Measurements from ENCODE around the gene IL20.
"Not testable (repeated sequence)": the region's sequence is repeated elsewhere in the genome, so short reads cannot be mapped to it uniquely, and the experiment has no call there.

The IL20 gene

GRCh38 chr1:206841609-206842323 is 23.7 kb upstream of the IL20 start:
- no peak for DNase-seq (ENCODE audit: extremely low read depth in 1 of 2, low read depth in 1 of 2)

GRCh38 chr1:206842854-206843253 is 22.6 kb upstream of the IL20 start:
- no peak for DNase-seq (ENCODE audit: extremely low read depth in 1 of 2, low read depth in 1 of 2)

DNA sequence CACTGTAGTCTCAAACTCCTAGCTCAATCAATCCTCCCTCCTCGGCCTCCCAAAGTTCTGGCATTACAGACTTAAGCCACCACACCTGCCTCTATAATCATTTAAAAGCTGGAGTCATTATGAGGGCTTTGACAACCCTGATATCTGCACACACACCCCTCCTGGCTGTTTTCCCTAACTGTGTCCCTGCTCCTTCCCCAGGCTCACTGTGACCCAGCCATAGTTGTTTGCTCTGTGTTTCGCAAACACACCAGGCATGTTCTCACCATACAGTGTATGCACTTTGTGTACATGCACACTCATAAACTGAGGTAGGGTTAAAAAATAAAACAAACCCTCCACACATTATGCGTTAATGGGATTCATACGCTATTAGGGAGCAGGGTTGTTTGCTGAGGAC is 21.8 kb upstream of the IL20 start:
- DNase-seq (ENCODE audit: extremely low read depth in 1 of 2, low read depth in 1 of 2), result no peak

DNA sequence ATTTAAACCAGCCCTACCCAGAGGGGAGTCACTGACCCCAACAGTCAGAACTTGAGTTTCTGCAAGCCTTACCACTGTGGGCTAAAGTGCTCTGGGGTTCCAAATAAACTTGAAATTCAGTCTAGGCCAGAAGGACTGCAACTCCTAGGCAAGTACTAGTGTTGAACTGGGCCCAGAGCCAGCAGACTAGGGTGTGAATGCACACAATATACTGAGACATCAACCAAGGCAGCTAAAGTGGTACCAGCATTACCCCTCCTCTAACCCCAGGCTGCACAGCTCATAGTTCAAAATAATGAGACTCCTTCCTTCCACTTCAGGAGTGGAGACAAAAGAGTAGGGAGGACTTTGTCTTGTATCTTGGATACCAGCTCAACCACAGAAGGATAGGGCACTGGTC is 18.9 kb upstream of the IL20 start:
- DNase-seq (ENCODE audit: extremely low read depth in 1 of 2, low read depth in 1 of 2), result no peak

DNA sequence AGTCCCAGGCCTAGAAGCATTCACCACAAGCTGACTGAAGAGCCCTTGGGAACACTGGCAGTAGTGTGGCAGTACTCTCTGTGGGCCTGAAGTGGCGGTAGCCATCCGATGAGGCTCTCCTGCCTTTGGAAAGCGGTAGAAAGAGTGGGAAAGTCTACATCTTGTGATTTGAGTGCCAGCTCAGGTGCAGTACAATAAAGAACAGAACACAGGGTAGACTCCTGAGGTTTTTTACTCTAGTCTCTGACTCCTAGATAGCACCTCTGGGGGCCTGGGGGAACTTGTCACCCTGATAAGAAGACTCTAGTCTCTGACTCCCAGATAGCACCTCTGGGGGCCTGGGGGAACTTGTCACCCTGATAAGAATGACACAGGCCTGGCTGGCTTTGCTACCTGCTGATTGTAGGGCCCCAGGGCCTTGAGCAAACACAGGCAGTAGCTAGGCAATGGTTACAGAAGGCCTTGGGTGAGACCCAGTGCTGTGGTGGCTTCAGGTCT is 18.0 kb upstream of the IL20 start:
- DNase-seq (ENCODE audit: extremely low read depth in 1 of 2, low read depth in 1 of 2), result no peak

DNA sequence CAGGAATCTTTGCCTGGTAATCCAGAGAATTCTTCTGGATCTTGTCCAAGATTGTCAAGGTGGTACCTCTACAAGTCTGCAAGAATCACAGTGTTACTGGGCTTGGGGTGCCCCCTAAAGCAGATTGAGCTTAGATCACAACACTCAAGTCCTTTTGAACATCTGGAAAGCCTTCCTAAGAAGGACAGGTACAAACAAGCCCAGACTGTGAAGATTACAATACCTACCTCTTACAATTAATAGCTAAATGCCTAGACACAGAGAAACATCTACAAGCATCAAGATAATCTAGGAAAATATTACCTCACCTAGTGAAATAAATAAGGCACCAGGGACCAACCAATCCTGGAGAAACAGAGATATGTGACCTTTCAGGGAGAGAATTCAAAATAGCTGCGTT is 17.5 kb upstream of the IL20 start:
- no peak for DNase-seq (ENCODE audit: extremely low read depth in 1 of 2, low read depth in 1 of 2)

DNA sequence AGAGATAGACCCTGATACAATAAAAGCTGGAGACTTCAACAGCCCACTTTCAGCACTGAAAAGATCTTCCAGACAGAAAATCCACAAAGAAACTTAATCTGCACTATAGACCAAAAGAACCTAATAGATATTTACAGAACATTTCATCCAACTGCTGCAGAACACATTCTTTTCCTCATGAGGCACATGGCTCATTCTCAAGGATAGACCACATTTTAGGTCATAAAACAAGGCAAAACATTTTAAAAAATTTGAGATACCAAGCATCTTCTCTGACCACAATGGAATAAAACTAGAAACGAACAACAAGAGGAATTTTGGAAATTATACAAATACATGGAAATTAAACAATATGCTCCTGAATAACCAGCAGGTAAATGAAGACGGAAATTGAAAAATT is 15.0 kb upstream of the IL20 start:
- DNase-seq (ENCODE audit: extremely low read depth in 1 of 2, low read depth in 1 of 2), result no peak

DNA sequence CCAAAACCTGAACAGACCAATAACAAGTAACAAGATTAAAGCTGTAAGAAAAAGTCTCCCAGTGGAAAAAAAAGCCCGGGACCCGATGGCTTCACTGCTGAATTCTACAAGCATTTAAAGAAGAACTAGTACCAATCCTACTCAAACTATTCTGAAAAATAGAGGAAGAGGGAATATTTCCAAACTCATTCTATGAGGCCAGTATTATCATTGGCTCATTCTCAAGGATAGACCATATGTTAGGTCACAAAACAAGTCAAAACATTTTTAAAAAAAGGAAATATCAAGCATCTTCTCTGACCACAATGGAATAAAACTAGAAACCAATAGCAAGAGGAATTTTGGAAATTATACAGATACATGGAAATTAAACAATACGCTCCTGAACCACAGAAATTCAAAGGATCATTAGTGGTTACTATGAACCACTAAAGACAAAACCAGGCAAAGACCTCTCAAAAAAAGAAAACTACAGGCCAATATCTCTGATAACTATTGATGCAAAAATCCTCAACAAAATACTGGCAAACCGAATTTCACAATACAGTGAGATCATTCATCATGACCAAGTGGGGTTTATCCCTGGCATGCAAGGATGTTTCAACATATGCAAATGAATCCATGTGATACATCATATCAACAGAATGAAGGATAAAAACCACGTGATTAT is 13.9 kb upstream of the IL20 start:
- DNase-seq (ENCODE audit: extremely low read depth in 1 of 2, low read depth in 1 of 2), result no peak

- DNase-seq (ENCODE audit: extremely low read depth in 1 of 2, low read depth in 1 of 2), result not testable (repeated sequence)
Observed at GRCh38 chr1:206852662-206853061, 12.8 kb upstream of the IL20 start.

DNA sequence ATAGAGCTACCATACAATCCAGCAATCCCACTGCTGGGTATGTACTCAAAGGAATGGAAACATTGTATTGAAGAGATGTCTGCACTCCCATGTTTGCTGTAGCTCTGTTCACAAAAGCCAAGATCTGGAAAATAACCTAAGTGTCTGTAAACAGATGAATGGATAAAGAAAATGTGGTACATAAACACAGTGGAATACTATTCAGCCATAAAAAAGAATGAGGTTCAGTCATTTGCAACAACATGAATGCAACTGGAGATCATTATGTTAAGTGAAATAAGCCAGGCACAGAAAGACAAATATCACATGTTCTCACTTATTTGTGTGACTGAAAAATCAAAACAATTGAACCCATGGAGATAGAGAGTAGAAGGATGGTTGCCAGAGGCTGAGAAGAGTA is 11.7 kb upstream of the IL20 start:
- not testable (repeated sequence) for DNase-seq (ENCODE audit: extremely low read depth in 1 of 2, low read depth in 1 of 2)

- DNase-seq (ENCODE audit: extremely low read depth in 1 of 2, low read depth in 1 of 2), result no peak
Observed at GRCh38 chr1:206854401-206855129, 10.9 kb upstream of the IL20 start.

DNA sequence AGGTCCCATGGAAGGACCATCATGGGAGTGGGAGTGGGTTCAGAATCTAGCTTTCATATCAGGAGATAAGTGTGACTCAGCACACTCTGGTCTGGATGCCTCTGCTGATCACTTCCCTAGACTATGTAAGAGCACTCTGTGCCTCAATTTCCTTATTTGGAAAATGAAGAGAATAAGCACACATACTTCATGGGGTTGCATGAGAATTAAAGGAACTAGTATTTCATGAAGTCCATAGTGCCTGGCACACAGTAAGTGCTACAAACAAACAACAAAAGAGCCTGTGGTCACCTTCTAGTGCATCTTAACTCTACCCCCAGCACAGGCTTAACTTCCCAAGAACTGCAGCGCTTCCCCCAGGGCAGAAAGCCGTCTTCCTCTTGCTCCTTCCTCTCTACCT is 9.6 kb upstream of the IL20 start:
- no peak for DNase-seq (ENCODE audit: extremely low read depth in 1 of 2, low read depth in 1 of 2)

DNA sequence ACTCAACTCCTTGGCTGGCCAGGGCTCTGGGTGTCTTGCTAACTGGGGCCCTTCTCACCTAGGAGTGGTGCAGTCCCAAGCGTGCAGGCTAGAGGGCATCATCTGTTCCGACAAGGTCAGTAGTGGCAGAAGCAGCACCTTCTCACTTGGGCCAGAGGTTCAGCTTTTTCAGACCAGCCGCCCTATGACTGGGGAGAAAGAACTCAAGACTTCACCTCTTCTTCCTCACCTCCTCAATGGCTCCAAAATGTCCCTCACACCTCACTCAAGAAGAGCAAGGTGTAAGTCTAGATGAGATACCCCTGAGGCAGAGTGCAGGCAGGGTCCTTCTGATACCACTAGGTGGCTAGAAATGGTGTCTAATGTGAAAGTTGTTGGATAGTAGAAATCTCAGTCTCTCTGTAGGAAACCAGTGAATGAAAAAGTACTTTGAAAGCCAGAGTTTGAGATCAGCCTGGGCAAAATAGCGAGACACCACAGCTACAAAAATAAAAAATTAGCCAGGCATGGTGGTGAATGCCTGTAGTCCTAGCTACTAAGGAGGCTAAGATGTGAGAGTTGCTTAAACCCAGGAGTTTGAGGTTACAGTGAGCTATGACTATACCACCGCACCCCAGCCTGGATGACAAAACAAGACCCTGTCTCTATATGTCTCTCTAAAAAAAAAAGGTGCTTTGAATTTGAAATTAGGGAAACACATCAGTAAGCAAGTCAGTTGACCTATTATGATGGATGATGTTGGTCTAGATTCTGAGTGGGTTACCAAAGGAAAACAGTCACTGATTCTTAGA is 8.6 kb upstream of the IL20 start:
- DNase-seq (ENCODE audit: extremely low read depth in 1 of 2, low read depth in 1 of 2), result no peak

DNA sequence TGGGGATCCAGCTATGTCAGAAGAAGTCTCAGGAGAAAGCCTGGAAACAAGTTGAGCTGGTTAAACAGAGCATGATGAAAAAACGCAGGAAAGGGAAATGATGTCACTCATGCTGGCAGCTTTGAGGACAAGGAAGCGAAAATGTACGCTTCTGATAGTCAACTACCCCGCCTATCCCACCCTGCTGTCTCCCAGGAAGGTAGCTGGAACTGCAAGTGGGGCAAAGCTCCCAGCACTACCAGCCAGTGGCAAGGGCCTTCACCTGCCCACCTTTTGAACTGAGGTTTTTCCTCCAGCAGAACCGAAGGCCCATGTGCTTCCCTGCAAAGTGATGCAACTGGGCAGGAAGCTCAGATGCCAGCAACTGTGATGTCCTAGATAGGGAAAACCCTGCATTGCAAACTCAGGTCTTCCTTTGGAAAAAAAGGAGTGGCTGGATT is 6.3 kb upstream of the IL20 start:
- no peak for DNase-seq (ENCODE audit: extremely low read depth in 1 of 2, low read depth in 1 of 2)

DNA sequence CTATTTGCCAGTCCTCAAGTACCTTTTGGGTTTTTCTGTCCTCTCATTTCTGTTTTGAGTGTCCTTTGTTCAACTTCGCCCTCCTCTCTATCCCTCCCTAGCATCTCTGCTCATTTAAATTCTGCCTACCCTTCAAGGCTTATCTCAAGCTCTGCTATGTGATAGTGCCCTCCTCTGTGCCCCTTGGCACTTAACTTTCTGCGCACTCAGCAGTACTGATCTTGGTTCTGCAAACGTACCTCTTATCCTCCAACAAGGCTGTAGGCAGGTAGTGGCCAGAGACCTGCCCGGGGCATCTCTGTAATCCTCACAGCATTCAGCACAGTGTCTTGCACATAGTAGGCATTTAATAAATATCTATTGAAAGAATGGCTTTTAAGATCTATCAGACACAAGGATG is 5.3 kb upstream of the IL20 start:
- no peak for DNase-seq (ENCODE audit: extremely low read depth in 1 of 2, low read depth in 1 of 2)

DNA sequence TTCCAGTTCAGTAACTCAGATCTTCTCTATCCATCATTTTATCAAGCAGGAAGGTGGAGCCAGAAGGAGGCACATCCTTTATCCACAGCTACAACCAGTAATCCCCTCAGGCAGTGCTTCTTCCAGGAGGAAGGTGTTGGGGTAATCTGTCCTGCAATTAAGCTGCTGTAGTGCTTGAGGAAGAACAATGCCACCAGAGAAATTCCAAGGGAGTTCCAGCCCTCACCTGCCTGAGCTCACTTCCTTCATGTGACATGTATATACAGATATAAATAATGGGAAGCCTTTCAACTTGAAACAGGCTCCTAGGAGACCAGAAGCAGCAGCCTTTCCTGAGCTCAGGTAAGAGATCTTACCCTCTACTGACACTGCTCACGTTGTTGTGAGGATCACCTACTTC is 2.2 kb upstream of the IL20 start:
- DNase-seq (ENCODE audit: extremely low read depth in 1 of 2, low read depth in 1 of 2), result no peak

GRCh38 chr1:206866062-206866461 is 639 bp downstream of the IL20 start:
- DNase-seq (ENCODE audit: extremely low read depth in 1 of 2, low read depth in 1 of 2), result no peak

DNA sequence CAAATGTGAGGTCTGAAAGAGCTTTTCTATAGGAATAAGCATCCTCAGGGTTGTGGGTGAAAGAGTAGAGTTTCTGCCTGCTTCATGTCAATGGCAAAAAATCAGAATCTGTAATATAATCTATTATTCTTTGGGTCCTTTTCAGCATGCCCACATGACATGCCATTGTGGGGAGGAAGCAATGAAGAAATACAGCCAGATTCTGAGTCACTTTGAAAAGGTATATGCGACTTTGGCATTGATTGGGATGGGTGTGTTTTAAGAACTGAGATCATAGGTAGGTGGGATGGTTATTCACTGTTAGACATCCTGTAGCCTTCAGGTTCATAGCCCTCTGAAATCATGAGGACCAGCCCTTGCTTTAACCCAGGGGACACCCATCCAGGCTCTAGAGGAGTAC is 1.8 kb downstream of the IL20 start:
- DNase-seq (ENCODE audit: extremely low read depth in 1 of 2, low read depth in 1 of 2), result no peak

DNA sequence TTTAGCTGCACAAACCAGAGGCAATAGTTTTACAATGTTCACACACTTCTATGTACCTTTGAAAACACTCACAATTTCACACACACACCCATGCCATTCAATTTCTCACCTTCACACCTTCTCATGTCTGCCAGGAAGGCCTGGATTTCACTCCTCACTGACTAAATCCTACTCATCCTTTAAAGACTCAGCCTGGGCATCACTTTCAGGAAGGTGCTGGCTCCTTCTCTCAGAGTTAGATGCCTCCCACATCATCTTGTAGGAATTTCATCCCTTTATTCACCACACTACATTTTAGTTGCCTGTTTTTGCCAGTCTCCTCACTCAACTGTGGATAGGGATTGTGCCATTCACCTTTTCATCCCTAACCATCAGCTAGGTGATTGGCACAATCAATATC is 2.3 kb downstream of the IL20 start:
- DNase-seq (ENCODE audit: extremely low read depth in 1 of 2, low read depth in 1 of 2), result no peak

DNA sequence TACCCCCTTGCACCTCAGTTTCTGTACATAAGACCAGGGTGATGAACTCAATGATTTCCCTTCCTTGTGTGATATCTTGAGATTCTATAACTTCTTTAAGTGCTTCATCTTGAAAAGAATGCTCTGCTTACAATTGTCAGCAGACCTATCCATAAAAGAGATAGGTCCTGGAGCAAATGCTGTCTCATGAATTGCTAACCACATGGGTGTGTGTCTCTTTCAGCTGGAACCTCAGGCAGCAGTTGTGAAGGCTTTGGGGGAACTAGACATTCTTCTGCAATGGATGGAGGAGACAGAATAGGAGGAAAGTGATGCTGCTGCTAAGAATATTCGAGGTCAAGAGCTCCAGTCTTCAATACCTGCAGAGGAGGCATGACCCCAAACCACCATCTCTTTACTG is 2.8 kb downstream of the IL20 start:
- no peak for DNase-seq (ENCODE audit: extremely low read depth in 1 of 2, low read depth in 1 of 2)

GRCh38 chr1:206872139-206872538 is 6.7 kb downstream of the IL20 start:
- no peak for DNase-seq (ENCODE audit: extremely low read depth in 1 of 2, low read depth in 1 of 2)
